PFSK-1 (cell line): Measurements from ENCODE around the gene CYB5R4.

Experiments
- FOXP2 ChIP-seq: optimal IDR thresholded peaks from 2 replicates; pipeline ENCODE3; 2011; ENCODE audit warnings: borderline replicate concordance, control low read depth, inconsistent platforms; ENCODE audit not compliant: insufficient read depth; ENCODE audit errors: extremely low read length, extremely low read depth
- POLR2AphosphoS5 ChIP-seq: IDR thresholded peaks from 2 replicates; pipeline ENCODE4 v1.6.1; 2012; ENCODE audit warnings: low read depth, mild to moderate bottlenecking, control low read depth, low read length, moderate library complexity
- SIN3A ChIP-seq: IDR thresholded peaks from 2 replicates; pipeline ENCODE4 v1.6.1; 2012; ENCODE audit warnings: mild to moderate bottlenecking, low read length, moderate library complexity, borderline replicate concordance; ENCODE audit not compliant: insufficient read depth
- TAF1 ChIP-seq: IDR thresholded peaks from 2 replicates; pipeline ENCODE4 v1.6.1; 2012; ENCODE audit warnings: low read length, control low read depth, borderline replicate concordance; ENCODE audit not compliant: insufficient read depth
- TF ChIP-seq, protein P1 (sequence below), 2 experiments: IDR thresholded peaks; 2 replicates each; pipeline versions ENCODE4 v1.6.1 to v1.8.0; 2011 to 2012; ENCODE audit warnings: low read depth in 2 of 2, low read length in 2 of 2, control low read depth in 1 of 2, inconsistent platforms in 1 of 2, mild to moderate bottlenecking in 1 of 2, moderate library complexity in 1 of 2; ENCODE audit not compliant: insufficient read depth in 1 of 2

CYB5R4 gene

DNA sequence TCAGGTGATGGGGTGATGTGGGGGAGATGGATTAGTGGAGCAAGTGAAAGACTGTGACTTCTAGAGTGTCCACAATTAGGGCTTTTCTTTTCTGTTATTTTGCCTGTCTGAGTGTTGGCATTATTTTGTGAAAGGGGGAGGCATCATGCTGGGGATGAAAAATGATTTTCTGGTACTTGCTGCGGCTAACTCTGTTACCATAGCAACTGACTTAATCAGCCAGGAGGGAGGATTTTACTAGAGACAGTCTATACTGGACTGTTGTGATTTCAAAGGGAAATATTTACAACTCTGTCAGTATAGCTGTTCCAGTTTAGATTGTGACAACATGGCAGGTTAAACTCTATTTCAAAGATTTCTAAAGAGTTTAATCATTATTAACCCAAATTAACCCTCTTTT is 143.6 kb downstream of the CYB5R4 start:
- TF ChIP-seq FOXP2, result no peak
- TF ChIP-seq TAF1, result no peak
- no peak for TF ChIP-seq SIN3A

DNA sequence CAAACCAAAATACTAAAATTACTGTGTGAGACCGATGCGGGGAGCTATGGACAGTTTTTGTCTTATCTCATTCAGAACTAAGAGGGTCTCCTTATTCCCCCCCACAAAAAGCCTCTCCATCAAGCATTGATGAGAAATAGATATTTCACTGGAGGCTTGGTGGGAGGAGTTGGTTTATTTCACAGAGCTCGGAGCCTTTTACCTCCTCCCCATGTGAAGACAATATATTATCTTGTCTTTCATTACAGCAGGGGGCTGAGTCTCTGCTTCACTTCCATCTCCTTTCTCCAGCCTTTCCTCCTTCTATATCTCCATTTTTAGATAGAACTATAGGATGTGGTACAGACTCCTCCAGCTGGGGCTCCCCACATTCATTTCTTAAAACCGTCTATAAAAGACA is 144.2 kb downstream of the CYB5R4 start:
- TF ChIP-seq SIN3A (no peak), TAF1 (no peak), POLR2AphosphoS5 (no peak), FOXP2 (no peak)
- TF ChIP-seq, protein P1, sequence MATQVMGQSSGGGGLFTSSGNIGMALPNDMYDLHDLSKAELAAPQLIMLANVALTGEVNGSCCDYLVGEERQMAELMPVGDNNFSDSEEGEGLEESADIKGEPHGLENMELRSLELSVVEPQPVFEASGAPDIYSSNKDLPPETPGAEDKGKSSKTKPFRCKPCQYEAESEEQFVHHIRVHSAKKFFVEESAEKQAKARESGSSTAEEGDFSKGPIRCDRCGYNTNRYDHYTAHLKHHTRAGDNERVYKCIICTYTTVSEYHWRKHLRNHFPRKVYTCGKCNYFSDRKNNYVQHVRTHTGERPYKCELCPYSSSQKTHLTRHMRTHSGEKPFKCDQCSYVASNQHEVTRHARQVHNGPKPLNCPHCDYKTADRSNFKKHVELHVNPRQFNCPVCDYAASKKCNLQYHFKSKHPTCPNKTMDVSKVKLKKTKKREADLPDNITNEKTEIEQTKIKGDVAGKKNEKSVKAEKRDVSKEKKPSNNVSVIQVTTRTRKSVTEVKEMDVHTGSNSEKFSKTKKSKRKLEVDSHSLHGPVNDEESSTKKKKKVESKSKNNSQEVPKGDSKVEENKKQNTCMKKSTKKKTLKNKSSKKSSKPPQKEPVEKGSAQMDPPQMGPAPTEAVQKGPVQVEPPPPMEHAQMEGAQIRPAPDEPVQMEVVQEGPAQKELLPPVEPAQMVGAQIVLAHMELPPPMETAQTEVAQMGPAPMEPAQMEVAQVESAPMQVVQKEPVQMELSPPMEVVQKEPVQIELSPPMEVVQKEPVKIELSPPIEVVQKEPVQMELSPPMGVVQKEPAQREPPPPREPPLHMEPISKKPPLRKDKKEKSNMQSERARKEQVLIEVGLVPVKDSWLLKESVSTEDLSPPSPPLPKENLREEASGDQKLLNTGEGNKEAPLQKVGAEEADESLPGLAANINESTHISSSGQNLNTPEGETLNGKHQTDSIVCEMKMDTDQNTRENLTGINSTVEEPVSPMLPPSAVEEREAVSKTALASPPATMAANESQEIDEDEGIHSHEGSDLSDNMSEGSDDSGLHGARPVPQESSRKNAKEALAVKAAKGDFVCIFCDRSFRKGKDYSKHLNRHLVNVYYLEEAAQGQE (IDR thresholded peaks at IDR 0.05; ENCODE audit: insufficient read depth in 1 of 2, low read depth in 2 of 2, low read length in 2 of 2), result no peak

DNA sequence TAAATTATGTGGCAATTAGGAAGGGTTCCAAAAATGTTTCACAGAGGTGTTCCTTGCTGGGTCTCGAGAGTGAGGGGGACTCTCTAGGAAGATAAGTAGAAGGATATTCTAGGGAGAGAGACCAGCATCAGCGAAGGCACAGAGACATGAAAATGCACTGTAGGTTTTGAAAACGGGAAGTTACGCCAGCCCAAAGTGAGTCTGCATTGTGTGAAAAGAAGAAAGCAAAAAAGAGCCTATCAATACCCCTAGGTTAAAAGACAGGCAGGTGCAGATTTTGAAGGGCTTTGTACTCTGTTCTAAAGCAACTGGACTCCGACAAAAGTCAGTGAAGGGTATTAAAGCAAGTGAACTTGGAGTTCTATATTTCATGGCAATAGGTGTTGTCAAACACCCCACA is 148.4 kb downstream of the CYB5R4 start:
- TF ChIP-seq POLR2AphosphoS5, result no peak
- TF ChIP-seq SIN3A, result no peak
- TF ChIP-seq TAF1, result no peak
- TF ChIP-seq, protein P1 (IDR thresholded peaks at IDR 0.05; ENCODE audit: insufficient read depth in 1 of 2, low read depth in 2 of 2, low read length in 2 of 2), result no peak

DNA sequence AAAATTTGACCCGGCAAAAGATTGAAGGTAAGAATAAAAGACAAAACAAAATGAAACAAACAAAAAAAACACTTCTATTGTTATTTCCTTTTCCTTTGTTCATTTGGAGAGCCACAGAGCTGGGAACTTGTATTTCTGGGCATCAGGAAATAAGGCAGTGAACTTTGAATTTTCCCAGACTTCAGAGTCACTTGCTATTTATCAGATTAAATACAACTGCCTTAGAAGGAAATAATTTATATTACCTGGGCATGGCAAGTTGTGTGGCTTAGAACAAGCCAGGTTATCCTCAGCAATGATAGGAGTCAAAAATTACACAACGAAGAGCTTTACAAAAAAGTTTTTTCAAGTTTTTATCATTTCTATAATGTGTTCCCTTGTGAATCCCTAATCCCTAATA is 153.9 kb downstream of the CYB5R4 start:
- TF ChIP-seq FOXP2, result no peak
- TF ChIP-seq, protein P1 (IDR thresholded peaks at IDR 0.05; ENCODE audit: insufficient read depth in 1 of 2, low read depth in 2 of 2, low read length in 2 of 2), result no peak
- no peak for TF ChIP-seq POLR2AphosphoS5
- TF ChIP-seq SIN3A, result no peak
- no peak for TF ChIP-seq TAF1

DNA sequence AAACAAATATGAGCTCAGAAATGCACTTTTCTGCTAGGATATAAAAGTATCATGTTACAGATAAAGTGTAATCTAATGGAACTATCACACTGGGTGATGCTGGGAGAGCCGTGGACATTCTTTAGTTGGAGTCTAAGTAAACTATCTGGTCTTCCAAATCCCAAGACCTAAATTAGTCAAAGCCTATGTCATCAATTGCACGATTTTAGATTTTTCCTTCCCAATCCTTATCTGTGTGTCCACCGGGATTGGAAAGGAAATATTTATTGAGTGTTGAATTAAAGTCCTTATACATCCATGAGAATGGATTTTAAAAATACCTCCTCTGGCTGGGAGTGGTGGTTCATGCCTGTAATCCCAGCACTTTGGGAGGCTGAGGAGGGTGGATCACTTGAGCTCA is 154.4 kb downstream of the CYB5R4 start:
- TF ChIP-seq POLR2AphosphoS5 (no peak), FOXP2 (no peak), TAF1 (no peak), SIN3A (no peak)
- TF ChIP-seq, protein P1 (IDR thresholded peaks at IDR 0.05; ENCODE audit: insufficient read depth in 1 of 2, low read depth in 2 of 2, low read length in 2 of 2), result no peak

DNA sequence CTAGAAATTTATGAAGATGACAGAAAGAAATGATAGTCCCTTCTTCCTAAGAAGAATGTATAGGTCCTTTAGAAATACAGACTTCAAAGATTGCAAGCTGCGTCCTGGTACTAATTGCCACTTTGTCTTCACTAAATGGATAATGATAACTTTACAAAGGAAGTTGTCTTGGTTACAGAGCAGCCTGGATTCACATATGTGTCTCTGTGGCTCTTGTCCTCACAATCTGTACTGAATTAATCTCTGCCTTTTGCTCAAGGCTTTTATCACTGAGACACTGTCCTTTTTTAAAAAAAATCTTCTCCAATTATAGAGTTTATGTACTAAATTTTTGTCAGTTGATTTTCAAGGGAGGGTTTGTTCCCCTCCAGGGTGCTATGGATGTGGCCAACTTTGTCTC is 156.5 kb downstream of the CYB5R4 start:
- TF ChIP-seq FOXP2, result no peak
- TF ChIP-seq, protein P1 (IDR thresholded peaks at IDR 0.05; ENCODE audit: insufficient read depth in 1 of 2, low read depth in 2 of 2, low read length in 2 of 2), result no peak
- TF ChIP-seq POLR2AphosphoS5, result no peak
- no peak for TF ChIP-seq SIN3A
- TF ChIP-seq TAF1, result no peak
